ENCODE data around the gene UPF2.

Gene UPF2

GRCh38 chr10:11962176-11962575, 80.4 kb downstream of the UPF2 start:
- Mint-ChIP-seq H3K4me3 (no peak overlapping the region), H3K4me1 (no peaks in the 10 kb centered on the region), H3K36me3 (ENCODE audit: low read depth) (peaks cover 65% of the 10 kb centered on the region), H3K27ac (peak overlapping the region; percentile 3), H3K9me3 (peaks cover 13% of the 10 kb centered on the region), H3K27me3 (ENCODE audit: low read depth, poor library complexity) (no peaks in the 10 kb centered on the region)
- TF ChIP-seq CTCF (IDR thresholded peaks at IDR 0.05) = no peak
- no peak for DNase-seq

- no peak overlapping the region for H3K4me3 Mint-ChIP-seq
Measured at GRCh38 chr10:11961771-11962170, 80.8 kb downstream of the UPF2 start.

GRCh38 chr10:11959966-11960365, 82.6 kb downstream of the UPF2 start:
- no peak overlapping the region for H3K27ac Mint-ChIP-seq
- H3K27me3 Mint-ChIP-seq (ENCODE audit: low read depth, poor library complexity) = no peaks in the 10 kb centered on the region
- H3K4me3 Mint-ChIP-seq = no peak overlapping the region
- H3K9me3 Mint-ChIP-seq = no peaks in the 10 kb centered on the region
- peaks cover 67% of the 10 kb centered on the region for H3K36me3 Mint-ChIP-seq (ENCODE audit: low read depth)
- DNase-seq = no peak
- no peaks in the 10 kb centered on the region for H3K4me1 Mint-ChIP-seq
- TF ChIP-seq CTCF (IDR thresholded peaks at IDR 0.05) = no peak

More at GRCh38 chr10:11961771-11962170, 80.8 kb downstream of the UPF2 start:
- H3K9me3 Mint-ChIP-seq = peaks cover 9% of the 10 kb centered on the region
- TF ChIP-seq CTCF (IDR thresholded peaks at IDR 0.05) = no peak
- DNase-seq = no peak
- peaks cover 65% of the 10 kb centered on the region for H3K36me3 Mint-ChIP-seq (ENCODE audit: low read depth)
- H3K4me1 Mint-ChIP-seq = no peaks in the 10 kb centered on the region
- no peaks in the 10 kb centered on the region for H3K27me3 Mint-ChIP-seq (ENCODE audit: low read depth, poor library complexity)
- no peak overlapping the region for H3K27ac Mint-ChIP-seq

DNA sequence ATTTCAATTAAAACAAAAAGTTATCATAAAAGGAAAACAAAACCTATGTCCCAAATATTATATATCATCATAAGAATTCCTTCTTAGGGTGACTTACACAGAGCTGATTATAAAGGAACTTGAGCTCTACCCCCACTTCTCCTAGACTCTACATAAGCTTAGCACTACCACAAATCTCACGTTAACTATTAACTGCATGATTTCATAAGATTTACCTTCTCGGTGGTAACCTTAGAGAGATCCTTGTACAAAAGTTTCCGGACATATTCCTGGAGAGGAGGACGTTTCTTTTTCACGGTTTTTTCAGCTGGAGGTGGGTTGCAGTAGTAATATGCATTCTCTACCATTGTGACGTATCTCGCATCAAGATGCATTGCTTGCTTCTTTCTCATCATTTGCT, 83.7 kb downstream of the UPF2 start:
- DNase-seq = no peak
- no peaks in the 10 kb centered on the region for H3K9me3 Mint-ChIP-seq
- no peak overlapping the region for H3K27ac Mint-ChIP-seq
- H3K27me3 Mint-ChIP-seq (ENCODE audit: low read depth, poor library complexity) = no peaks in the 10 kb centered on the region
- peaks cover 66% of the 10 kb centered on the region for H3K36me3 Mint-ChIP-seq (ENCODE audit: low read depth)
- H3K4me1 Mint-ChIP-seq = no peaks in the 10 kb centered on the region
- no peak overlapping the region for H3K4me3 Mint-ChIP-seq
- no peak for TF ChIP-seq CTCF (IDR thresholded peaks at IDR 0.05)

- Mint-ChIP-seq H3K27ac (no peak overlapping the region), H3K4me1 (no peaks in the 10 kb centered on the region), H3K36me3 (ENCODE audit: low read depth) (peaks cover 59% of the 10 kb centered on the region), H3K4me3 (no peak overlapping the region), H3K27me3 (ENCODE audit: low read depth, poor library complexity) (no peaks in the 10 kb centered on the region), H3K9me3 (no peaks in the 10 kb centered on the region)
- no peak for TF ChIP-seq CTCF (IDR thresholded peaks at IDR 0.05)
- no peak for DNase-seq
Measured at GRCh38 chr10:11951695-11952094, 90.9 kb downstream of the UPF2 start.

GRCh38 chr10:11950325-11951018, 92.1 kb downstream of the UPF2 start:
- Mint-ChIP-seq H3K27ac (no peak overlapping the region), H3K4me3 (no peak overlapping the region), H3K4me1 (no peaks in the 10 kb centered on the region), H3K9me3 (no peaks in the 10 kb centered on the region), H3K27me3 (ENCODE audit: low read depth, poor library complexity) (no peaks in the 10 kb centered on the region), H3K36me3 (ENCODE audit: low read depth) (peaks cover 53% of the 10 kb centered on the region)
- TF ChIP-seq CTCF (IDR thresholded peaks at IDR 0.05) = no peak
- no peak for DNase-seq

Measured in nephron progenitor cell (in vitro differentiated cells).